ENCODE data around the gene RAB3C.

Gene RAB3C

DNA sequence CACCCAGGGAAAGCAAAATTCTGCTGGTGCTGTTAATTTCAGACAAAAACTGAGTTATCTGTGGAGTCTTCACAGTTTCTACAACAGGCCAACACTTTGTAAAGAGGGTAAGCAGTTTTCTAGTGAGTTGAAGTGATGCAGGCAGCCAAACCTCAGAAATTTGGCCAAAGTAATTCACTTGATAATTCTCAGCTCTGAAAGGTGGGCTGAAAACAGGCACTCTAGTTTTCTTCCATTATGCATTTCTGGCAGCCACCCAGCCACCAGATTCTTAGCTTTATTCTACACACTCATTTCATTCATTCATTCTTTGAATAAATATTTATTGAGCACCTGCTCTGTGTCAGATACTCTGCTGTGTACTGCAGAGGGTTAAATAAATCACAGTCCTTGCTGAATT, 184.2 kb downstream of the RAB3C start:
- no peak for DNase-seq (ENCODE audit: insufficient read length)
- TF ChIP-seq POLR2AphosphoS5 (IDR thresholded peaks at IDR 0.05; ENCODE audit: low read depth, low read length) (no peak), TAF1 (IDR thresholded peaks at IDR 0.05; ENCODE audit: borderline replicate concordance, low read depth, low read length) (no peak), POLR2A (IDR thresholded peaks at IDR 0.05; ENCODE audit: low read depth, low read length) (no peak)
- no peak for FAIRE-seq

DNA sequence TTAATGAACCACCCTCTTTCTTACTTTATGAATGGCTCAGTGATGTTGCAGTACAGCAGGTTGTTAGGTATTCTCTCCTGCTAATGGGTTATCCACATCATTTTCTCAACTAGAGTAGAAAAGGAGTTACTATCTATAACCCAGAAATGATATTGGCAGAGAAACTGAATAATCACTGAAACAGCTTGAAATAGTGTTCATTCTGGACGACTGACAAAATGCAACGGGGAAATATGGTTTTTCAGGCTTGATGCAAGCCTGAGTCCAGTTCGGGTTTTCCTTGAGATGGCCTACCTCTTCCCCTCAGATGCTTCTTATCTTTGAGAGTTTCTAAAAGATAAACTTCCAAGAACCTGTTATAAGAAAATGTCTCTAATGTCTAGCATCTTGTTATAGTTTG, 187.3 kb downstream of the RAB3C start:
- DNase-seq (ENCODE audit: insufficient read length) (no peak), FAIRE-seq (no peak)
- TF ChIP-seq POLR2A (IDR thresholded peaks at IDR 0.05; ENCODE audit: low read depth, low read length), result no peak
- no peak for TF ChIP-seq TAF1 (IDR thresholded peaks at IDR 0.05; ENCODE audit: borderline replicate concordance, low read depth, low read length)
- no peak for TF ChIP-seq POLR2AphosphoS5 (IDR thresholded peaks at IDR 0.05; ENCODE audit: low read depth, low read length)

DNA sequence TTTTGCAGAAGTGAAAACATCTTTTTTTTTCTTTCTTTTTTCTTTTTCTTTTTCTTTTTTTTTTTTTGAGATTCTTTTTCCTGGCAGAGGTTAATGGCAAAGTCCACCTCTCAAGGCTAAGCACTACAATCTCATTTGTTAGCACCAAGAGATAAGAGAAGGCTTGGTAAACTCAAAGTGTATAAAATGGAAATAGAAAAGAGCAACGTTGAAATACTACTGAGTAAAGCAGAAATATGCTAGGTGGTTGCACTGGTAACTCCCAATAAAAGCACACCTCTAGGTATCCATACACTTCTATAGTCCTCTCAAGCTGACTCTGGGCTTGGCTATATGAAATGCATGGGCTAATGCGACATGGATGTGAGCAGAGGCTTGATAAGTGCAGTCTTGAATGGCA, 188.9 kb downstream of the RAB3C start:
- TF ChIP-seq TAF1 (IDR thresholded peaks at IDR 0.05; ENCODE audit: borderline replicate concordance, low read depth, low read length) (no peak), POLR2AphosphoS5 (IDR thresholded peaks at IDR 0.05; ENCODE audit: low read depth, low read length) (no peak), POLR2A (IDR thresholded peaks at IDR 0.05; ENCODE audit: low read depth, low read length) (no peak)
- no peak for FAIRE-seq

DNA sequence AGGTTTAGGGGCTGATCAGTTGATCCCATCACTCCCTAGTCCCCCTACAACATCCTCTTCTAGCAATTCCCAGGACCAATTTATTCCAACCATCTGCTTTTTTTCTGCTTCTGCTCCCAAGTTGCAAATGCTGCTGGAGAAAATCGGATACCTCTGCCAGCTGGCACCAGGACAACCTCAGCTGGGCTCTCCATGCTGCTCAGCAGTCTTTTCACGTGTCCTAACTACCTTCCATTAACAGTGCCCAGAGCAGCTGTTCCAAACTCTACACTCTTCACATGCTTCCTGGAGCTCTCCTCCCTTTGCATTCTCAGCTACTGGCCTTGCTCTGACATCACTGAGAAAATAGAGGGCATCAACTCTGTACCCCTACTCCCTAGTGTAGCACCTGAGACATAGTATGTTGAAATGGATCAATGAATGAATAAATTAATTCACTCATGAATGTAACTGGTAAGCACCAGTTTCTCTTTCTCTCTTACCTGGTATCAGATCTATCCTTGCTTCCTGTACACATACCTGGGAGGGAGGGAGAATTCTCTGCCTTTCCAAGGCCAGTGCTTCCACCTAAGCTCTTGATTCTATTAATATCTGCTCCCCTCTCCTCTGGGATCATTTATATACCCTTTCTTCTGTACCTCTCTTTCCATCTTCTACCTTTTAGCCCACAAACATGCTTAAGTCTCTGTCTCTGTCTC, 191.0 kb downstream of the RAB3C start:
- FAIRE-seq (no peak), DNase-seq (ENCODE audit: insufficient read length) (no peak)
- no peak for TF ChIP-seq POLR2A (IDR thresholded peaks at IDR 0.05; ENCODE audit: low read depth, low read length)
- no peak for TF ChIP-seq TAF1 (IDR thresholded peaks at IDR 0.05; ENCODE audit: borderline replicate concordance, low read depth, low read length)
- TF ChIP-seq POLR2AphosphoS5 (IDR thresholded peaks at IDR 0.05; ENCODE audit: low read depth, low read length), result no peak

More for the DNA sequence above, 188.9 kb downstream of the RAB3C start:
- no peak for DNase-seq (ENCODE audit: insufficient read length)

DNA sequence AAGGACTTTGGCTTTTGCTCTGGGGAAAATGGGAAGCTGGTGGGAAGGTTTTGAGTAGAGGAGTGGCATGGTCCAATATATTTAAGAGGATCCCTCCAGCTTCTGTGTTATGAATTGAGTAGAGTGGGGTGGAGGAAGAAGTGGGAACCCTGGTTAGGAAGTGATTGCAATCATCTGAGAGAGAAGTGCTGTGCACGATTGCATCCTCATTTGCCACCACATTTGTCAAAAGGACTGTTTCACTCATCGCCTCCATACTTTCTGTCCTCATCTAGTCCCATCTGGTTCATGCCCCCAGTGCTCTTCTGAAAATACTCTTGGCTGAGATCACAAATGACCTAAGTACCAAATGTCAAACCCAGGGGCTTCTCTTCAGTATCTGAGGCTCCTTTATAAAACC, 192.1 kb downstream of the RAB3C start:
- no peak for DNase-seq (ENCODE audit: insufficient read length)
- TF ChIP-seq POLR2A (IDR thresholded peaks at IDR 0.05; ENCODE audit: low read depth, low read length), result no peak
- TF ChIP-seq POLR2AphosphoS5 (IDR thresholded peaks at IDR 0.05; ENCODE audit: low read depth, low read length), result no peak
- TF ChIP-seq TAF1 (IDR thresholded peaks at IDR 0.05; ENCODE audit: borderline replicate concordance, low read depth, low read length), result no peak
- FAIRE-seq, result no peak

DNA sequence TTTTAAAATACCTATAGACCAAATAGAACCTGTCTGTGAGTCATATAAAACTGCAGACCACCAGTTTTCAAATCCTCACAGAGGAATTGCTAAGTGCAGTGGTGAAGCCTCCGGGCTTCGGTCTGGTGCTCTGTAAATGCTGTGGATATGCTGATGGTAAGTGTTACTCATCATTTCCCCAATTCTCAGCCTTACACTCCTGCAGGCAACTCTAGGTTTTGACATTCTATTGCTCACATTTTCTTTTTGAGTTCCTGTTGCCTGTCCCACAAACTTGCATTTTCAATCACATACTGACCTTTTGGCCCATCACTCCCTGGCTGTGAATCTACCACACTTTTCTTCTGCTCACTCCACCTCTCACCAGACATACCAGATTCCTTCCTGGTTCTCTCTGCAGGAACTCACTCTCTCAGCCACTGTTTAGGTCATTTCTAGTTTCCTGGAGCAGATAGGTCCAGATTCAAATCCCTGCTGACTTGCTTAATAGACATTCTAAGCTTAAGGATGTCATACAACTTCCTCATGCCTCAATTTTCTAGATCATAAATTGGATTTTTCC, 192.9 kb downstream of the RAB3C start:
- DNase-seq (ENCODE audit: insufficient read length), result no peak
- no peak for FAIRE-seq
- TF ChIP-seq TAF1 (IDR thresholded peaks at IDR 0.05; ENCODE audit: borderline replicate concordance, low read depth, low read length), result no peak
- TF ChIP-seq POLR2A (IDR thresholded peaks at IDR 0.05; ENCODE audit: low read depth, low read length), result no peak
- TF ChIP-seq POLR2AphosphoS5 (IDR thresholded peaks at IDR 0.05; ENCODE audit: low read depth, low read length), result no peak

DNA sequence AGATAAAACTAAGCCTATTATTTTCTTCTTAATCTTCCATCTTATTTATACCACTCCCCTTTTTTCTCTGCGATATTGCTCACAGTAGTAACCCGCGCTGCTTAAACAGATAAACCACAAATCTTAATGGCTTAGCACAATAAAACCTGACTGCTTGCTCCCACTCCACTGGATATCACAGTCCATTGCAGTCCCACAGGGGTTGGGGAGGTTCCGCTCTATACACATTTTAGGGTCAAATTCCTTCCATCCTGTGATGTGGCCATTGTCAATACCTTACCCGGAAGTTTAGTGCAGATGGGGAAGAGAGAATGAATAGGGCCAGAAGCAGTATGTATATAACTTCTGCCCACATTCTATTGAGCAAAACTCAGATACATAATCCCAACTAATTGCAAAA, 193.7 kb downstream of the RAB3C start:
- DNase-seq (ENCODE audit: insufficient read length), result no peak
- TF ChIP-seq POLR2AphosphoS5 (IDR thresholded peaks at IDR 0.05; ENCODE audit: low read depth, low read length), result no peak
- TF ChIP-seq TAF1 (IDR thresholded peaks at IDR 0.05; ENCODE audit: borderline replicate concordance, low read depth, low read length), result no peak
- no peak for TF ChIP-seq POLR2A (IDR thresholded peaks at IDR 0.05; ENCODE audit: low read depth, low read length)
- FAIRE-seq, result no peak

DNA sequence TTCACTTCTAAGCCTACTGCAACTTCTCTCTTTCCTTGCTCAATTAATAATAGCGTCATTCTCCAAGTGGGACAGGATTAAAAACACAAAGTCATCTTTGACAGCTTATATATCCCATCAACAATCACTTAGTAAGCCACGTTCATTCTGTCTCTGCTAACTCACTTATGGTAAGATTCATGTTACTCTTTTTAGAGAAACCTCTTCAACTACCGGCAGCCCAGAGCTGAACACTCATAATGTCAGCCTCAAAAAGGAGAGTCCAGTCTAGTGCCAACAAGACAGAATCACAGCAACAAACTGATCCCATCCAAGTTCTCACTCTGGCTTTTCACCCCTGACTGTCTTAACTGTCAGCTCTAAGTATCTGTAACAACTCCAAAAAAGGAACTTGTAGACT, 196.0 kb downstream of the RAB3C start:
- FAIRE-seq, result no peak
- no peak for DNase-seq (ENCODE audit: insufficient read length)
- TF ChIP-seq POLR2AphosphoS5 (IDR thresholded peaks at IDR 0.05; ENCODE audit: low read depth, low read length), result no peak

DNA sequence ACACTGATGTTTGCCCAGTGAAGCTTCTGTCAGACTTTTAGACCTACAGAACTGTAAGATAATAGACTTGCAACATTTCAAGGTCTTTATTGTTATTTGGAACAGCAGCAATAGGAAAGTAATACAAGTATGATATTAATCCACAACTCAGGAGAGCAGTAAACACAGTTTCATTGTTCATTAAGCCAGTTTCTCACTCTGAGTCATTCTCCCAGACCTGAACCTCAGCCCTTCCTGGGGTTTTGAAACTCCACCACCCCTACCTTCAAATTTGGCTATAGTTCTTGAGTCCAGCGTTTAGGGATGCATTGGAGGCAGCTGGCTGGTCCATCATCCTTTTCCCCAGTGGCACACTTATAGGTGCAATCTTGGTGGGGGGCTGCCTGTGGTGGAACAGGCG, 203.2 kb downstream of the RAB3C start:
- TF ChIP-seq TAF1 (IDR thresholded peaks at IDR 0.05; ENCODE audit: borderline replicate concordance, low read depth, low read length) (no peak), POLR2AphosphoS5 (IDR thresholded peaks at IDR 0.05; ENCODE audit: low read depth, low read length) (no peak), POLR2A (IDR thresholded peaks at IDR 0.05; ENCODE audit: low read depth, low read length) (no peak)
- DNase-seq (ENCODE audit: insufficient read length) (no peak), FAIRE-seq (no peak)

DNA sequence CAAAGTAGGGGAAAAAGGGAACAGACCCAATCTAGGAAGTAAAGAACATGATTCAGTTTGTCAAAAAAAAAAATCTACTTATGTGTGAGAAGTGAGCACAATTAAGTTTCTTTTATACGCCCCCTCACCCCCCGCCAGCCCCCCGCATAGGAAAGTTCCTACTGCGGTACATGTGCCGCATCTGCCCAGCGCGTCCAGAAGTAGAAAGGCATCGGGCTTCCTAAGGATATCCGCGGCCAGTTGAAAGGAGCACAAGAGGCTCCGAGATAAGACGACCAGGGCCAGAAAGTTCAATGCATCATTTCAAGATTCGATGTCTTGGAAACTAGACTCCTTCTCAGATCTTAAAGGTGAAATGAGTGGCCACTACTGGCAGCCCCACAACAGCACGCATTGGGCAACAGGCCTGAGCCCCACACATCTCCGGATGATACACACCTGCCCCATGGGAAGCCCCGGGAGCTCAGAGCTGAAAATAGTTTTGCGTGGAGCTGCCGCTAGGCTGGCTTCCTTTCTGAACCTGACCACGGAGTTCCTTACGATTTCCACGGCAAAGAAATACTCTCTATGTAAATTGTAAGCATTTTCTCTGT, 203.9 kb downstream of the RAB3C start:
- DNase-seq (ENCODE audit: insufficient read length) (no peak), FAIRE-seq (no peak)
- no peak for TF ChIP-seq TAF1 (IDR thresholded peaks at IDR 0.05; ENCODE audit: borderline replicate concordance, low read depth, low read length)

DNA sequence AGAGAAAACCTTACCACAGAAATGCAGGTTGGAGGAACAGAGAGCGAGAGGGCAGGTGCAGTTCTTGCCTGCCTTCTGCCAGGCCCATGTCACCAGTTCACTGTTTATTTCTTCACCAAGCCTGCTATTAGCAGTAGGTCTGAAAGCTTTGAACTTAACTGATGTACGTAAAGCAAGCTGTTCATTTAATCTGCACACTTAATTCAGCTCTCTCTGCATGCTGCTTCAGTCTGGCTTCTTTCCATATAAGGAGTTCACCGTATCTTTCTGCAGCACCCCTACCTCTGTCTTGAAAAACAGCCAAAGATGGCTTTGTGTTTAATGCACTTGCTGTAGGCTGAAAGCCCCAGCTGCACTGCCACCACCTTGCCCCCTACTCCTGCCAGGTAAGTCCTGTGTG, 205.1 kb downstream of the RAB3C start:
- DNase-seq (ENCODE audit: insufficient read length) (no peak), FAIRE-seq (no peak)
- TF ChIP-seq POLR2AphosphoS5 (IDR thresholded peaks at IDR 0.05; ENCODE audit: low read depth, low read length), result no peak
- no peak for TF ChIP-seq TAF1 (IDR thresholded peaks at IDR 0.05; ENCODE audit: borderline replicate concordance, low read depth, low read length)
- no peak for TF ChIP-seq POLR2A (IDR thresholded peaks at IDR 0.05; ENCODE audit: low read depth, low read length)

DNA sequence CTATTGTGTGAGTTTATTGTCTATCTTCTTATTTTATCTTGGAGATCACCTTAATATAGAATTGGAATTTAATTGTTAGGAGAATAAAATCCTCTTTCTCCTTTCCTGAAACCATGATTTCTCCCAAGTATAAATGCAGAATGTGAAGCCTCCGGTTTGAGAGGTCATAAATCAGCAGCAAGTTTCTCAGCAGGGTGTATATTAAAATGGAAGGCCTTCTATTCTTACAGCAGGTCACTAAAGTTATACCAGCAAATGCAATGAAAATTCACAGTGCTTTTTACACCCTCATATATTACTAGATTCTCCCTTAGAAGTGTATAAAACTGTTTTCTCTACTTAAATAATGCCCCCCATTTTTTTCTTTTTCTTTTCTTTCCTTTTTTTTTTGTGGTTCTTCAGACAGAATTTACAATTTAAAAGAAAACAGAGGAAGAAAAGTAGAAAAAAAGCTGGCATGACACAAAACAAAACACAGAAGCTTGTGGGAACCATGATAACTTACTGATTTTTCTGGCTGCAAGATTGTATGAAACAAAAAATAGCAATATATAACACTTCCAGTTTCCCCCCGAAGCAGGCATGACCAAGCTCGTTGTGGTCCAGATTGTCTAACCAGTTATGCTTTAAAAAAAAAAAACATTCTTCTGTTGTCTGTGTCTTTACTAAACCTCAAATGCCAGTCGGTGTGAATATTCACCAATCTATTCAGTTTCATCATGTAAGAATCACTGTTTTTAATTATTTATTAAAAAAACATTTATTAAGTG, 211.2 kb downstream of the RAB3C start:
- DNase-seq (ENCODE audit: insufficient read length), result no peak
- TF ChIP-seq POLR2A (IDR thresholded peaks at IDR 0.05; ENCODE audit: low read depth, low read length) (no peak), TAF1 (IDR thresholded peaks at IDR 0.05; ENCODE audit: borderline replicate concordance, low read depth, low read length) (no peak), POLR2AphosphoS5 (IDR thresholded peaks at IDR 0.05; ENCODE audit: low read depth, low read length) (no peak)
- no peak for FAIRE-seq
